ENCODE results near the gene BAIAP2L1.
"Not testable (repeated sequence)": the region's sequence is repeated elsewhere in the genome, so short reads cannot be mapped to it uniquely, and the experiment has no call there.

Gene BAIAP2L1

GRCh38 chr7:98400542-98401340, at the start of gene BAIAP2L1:
TSS of gene BAIAP2L1 (minus strand) at chr7:98401090. CDS start at chr7:98400852, 238 bp downstream.
- DNase-seq: peak; percentile 90

DNA sequence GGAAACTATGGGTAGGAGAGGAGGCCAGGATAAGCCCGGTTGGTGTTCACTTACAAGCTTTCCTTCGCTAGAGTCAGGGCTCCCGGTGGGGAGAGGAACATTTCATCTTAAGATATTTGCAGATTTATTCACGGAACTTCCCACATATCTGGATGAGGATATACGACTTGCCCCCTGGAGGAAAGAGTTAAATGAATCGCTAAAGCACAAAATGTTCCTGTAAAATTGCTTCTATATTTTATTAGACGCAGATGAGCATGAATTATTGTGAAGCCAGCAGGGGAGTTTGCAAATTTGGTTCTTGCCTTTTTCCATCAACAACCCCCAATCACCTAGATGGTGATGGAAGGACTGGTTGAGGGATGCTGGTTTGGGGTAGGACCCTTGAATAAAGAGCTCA, 47.9 kb upstream of the BAIAP2L1 start:
- DNase-seq: no peak

DNA sequence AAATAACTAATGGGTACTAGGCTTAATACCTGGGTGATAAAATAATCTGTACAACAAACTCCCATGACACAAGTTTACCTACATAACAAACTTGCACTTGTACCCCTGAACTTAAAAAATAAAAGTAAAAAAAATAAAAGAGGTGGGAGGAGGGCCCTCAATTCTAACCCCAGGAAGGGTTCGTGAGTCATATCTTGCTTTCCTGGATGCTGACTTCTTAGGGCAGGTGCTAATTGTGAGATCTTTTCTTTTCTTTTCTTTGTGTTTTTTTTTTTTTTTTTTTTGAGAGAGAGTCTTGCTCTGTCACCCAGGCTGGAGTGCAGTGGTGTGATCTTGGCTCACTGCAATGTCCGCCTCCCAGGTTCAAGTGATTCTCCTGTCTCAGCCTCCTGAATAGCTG, 40.1 kb upstream of the BAIAP2L1 start:
- not testable (repeated sequence) for DNase-seq

GRCh38 chr7:98439484-98439883, 38.6 kb upstream of the BAIAP2L1 start:
- DNase-seq: no peak

DNA sequence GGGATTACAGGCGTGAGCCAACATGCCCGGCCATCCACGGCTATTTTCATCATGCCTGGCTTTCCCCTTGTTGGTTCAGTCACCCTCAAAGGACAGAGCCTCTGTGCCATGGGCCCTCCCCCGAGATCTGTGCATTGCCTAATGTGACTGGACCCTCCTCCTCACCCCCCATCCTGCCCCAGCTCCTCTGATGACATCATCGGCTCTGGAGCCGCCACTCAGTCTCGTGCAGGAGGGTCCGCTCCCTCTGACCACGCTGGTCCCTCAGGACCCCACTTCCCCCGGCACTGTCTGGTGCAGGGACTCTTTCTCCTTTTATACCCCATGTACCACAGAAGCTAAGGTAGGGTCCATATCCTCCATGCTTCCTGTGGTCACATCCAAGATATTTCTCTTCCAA, 33.2 kb upstream of the BAIAP2L1 start:
- DNase-seq: no peak

DNA sequence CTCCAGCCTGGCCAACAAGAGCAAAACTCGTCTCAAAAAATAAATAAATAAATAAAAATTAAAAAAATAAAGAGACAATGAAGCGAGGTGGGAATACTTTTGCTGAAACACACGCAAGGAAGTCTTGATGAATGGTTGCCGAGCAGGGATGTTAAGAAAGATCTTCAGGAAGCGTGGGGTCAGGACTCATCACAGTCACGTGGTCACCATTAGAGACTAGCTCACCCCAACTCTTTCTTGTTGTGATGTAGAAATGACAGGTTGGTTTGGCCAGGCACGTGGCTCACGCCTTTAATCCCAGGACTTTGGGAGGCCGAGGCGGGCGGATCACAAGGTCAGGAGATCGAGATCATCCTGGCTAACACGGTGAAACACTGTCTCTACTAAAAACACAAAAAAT, 28.9 kb upstream of the BAIAP2L1 start:
- no peak for DNase-seq

GRCh38 chr7:98423043-98423442, 22.2 kb upstream of the BAIAP2L1 start:
- DNase-seq: no peak

- DNase-seq: peak; percentile 52
Measured at GRCh38 chr7:98420966-98421612, 20.2 kb upstream of the BAIAP2L1 start.

GRCh38 chr7:98419988-98420387, 19.1 kb upstream of the BAIAP2L1 start:
- DNase-seq: not testable (repeated sequence)

GRCh38 chr7:98419316-98419691, 18.4 kb upstream of the BAIAP2L1 start:
- DNase-seq: not testable (repeated sequence)

DNA sequence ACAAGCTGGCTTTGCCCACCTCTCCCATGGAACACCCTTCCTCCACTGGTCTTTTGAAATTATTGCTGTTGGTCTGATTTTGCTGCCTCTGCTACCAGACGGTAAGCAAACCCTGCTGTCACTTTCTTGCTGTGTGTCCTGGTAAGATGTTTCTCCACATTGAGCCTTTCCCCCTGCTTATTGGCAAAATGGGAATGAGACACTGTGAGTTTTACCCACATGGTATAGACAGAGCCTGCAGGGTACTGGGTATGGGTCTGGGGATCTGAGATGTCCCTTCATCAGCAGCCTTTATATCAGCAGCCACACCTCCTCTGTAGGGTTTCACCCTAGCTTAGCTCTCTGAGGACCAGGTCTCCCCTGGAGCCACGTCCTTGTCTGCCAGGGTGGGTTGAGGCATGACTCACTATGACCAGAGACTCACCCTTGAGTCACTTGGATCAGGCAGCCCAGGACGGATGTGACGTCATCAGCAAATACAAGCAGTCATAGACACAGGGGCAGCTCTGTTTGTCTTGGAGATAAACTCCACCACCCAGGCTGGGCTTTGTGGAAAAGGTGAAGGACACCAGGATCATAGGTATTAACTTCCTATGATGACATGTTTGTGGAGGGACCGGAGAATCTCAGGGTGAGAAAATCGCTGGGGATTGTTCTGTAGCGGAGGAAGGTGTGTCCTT, 17.9 kb upstream of the BAIAP2L1 start:
- peak; percentile 1 for DNase-seq

- no peak for DNase-seq
Measured at GRCh38 chr7:98418271-98418635, 17.4 kb upstream of the BAIAP2L1 start.

- DNase-seq: not testable (repeated sequence)
Measured at GRCh38 chr7:98417604-98418270, 16.8 kb upstream of the BAIAP2L1 start.

DNA sequence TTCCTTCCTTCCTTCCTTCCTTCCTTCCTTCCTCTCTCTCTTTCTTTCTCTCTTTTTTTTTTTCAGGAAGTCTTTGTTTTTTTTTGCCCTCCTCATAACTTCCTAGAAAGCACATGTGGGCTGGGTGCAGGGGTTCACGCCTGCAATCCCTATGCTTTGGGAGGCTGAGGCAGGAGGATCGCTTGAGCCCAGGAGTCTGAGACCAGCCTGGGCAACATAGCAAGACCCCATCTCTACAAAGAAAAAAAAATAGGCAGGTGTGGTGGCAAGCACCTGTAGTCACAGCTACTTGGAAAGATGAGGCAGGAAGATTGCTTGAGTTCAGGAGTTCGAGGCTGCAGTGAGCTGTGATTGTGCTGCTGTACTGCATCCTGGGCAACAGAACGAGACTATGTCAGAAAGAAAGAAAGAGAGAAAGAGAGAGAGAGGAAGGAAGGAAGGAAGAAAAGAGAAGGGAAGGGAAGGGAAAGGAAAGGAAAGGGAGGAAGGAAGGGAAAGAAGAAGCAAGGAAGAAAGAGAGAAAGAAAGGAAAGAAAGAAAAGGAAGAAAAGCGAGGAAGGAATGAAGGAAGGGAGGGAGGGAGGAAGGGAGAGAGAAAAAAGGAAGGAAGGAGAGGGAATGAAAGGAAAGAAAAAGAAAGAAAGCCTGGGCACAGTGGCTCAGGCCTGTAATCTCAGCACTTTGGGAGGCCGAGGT, 13.5 kb upstream of the BAIAP2L1 start:
- DNase-seq: no peak

DNA sequence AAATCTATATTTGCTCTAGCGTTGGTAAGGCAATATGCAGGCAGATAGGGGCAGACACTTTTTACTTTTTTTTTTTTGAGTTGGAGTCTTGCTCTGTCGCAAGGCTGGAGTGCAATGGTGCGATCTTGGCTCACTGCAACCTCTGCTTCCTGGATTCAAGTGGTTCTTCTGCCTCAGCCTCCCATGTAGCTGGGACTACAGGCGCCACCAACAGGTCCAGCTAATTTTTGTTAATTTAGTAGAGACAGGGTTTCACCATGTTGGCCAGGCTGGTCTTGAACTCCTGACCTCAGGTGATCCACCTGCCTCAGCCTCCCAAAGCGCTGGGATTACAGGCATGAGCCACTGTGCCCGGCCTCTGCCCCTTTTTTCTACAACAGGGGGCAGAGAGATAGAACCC, 12.8 kb upstream of the BAIAP2L1 start:
- not testable (repeated sequence) for DNase-seq

DNA sequence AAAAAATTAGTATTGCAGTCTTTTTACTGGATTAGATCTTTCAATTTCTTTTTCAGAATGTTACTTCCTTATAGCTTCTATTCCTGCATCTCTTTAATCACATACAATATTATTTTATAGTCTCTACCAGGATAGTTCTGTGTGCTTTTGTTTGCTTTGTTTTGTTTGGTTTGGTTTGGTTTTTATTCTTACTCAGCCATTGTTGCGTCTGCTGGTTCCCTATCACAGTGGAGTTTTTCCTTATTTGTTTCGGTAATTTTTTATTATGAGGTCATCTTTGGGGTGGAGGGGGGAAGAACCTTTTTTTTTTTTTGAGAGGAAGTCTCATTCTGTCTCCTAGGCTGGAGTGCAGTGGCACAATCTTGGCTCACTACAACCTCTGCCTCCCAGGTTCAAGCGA, 9.0 kb upstream of the BAIAP2L1 start:
- no peak for DNase-seq

DNA sequence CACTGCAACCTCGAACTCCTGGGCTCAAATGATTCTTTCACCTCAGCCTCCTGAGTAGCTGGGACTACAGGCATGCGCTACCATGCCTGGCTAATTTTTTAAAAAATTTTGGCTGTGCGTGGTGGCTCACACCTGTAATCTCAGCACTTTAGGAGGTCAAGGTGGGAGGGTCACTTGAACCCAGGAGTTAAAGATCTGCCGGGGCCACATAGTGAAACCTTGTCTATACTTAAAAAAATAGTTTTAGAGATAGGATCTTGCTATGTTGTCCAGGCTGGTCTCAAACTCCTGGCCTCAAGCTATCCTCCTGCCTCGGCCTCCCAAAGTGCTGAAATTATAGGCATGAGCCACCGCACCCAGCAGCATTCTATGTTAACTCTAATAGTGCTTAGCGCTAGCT, 7.3 kb upstream of the BAIAP2L1 start:
- not testable (repeated sequence) for DNase-seq

- no peak for DNase-seq
Measured at GRCh38 chr7:98406827-98407226, 5.9 kb upstream of the BAIAP2L1 start.

DNA sequence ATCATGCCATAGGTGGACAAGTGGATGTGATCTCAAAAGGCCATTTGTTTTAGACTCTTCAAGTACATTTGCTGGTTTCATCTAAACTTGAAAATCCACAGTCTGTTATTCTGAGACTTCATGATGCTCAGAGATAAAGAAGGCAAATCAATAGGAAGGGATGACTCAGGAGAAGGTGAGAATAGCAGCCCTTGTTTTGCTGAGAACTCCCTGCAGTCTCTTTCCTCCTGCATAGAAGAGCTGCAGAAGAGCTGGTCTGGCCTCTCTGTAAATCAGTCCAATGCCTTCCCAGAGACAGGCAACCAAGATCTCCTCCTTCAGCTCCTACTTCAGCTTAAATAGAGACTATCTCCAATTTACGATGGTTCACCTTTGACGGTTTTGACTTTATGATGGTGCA, 4.0 kb upstream of the BAIAP2L1 start:
- no peak for DNase-seq

DNA sequence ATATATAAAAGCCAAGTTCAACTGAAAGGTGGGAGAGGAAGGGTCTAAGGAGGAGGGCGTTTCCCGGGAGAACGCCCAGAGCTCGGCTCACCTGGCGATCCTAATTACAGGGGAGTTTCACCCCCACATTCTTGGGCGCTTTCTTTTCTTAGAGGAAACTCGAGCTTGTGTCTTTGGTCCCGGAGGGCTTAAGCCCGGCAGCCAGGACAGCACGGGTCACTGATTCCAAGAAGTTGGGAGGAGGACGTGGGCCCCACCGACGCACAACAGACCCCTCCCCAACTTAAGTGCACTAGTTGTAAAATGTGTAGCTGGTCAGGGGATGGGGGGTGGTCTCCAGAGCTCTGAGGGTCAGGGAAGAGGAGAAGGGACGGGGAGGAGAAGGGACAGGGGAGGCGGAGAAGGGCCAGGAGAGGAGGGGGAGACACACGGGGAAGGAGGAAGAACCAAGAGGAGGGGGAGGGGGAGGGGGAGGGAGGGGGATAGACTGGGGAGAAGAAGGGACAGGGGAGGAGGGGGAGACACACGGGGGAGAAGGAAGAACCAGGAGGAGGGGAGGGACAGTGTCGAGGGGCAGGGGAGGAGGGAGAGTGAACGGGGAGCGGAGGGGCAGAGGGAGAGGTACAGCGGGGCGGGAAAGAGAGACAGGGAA, 874 bp downstream of the BAIAP2L1 start:
- DNase-seq: no peak

DNA sequence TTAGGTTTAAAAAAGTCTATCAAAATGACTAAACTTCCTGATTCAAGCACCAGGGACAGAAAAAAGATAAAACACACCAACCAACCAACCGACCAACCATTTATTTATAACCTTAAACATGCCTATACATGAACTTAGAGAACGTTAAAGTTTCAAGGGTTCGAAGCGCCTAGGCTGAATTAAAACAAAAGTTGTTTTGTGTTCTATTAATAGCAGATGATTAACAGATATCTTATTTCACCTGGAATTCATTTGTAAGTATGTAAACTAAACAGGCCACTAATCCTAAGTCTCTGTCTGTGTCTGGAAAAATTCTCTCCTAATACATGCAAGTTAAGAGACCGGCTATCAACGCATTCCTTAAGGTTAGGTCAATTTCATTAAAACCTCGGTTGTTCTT, 1.4 kb downstream of the BAIAP2L1 start:
- no peak for DNase-seq

All from CD4-positive, alpha-beta T cell treated with Interleukin-17A for 1 hour (primary cell).